B cell (primary cell): ENCODE results near the gene OR2T27.

ENCODE experiments used
- EZH2 ChIP-seq: IDR thresholded peaks from 2 replicates; pipeline ENCODE4 v1.6.1; 2012; ENCODE audit warnings: borderline replicate concordance, low read depth, mild to moderate bottlenecking, moderate library complexity, low read length; ENCODE audit not compliant: insufficient read depth, poor library complexity, severe bottlenecking
- TF ChIP-seq, protein P1 (sequence below): fragments of 200-600 bp; IDR thresholded peaks from one replicate; pipeline ENCODE4 v1.8.0; 2022; ENCODE audit warnings: antibody characterized with exemption, mild to moderate bottlenecking

DNA sequence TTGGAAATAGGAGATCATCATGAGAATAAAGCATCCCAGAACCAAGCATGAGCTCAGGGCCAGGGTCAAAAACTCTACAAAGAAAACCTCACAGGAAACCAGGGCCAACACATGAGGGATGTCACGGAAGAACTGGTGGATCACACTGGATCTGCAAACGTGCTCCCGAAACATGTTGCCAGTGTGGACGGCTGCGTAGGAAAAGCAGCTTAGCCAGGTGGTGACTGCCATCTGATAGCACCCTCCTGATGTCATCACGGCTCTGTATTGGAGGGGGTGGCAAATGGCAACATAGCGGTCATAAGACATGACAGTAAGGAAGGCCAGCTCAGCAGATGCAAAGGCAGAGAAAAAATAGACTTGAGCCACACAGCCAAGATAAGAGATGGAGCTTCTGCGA lies 26.3 kb upstream of the OR2T27 start:
- TF ChIP-seq, protein P1, sequence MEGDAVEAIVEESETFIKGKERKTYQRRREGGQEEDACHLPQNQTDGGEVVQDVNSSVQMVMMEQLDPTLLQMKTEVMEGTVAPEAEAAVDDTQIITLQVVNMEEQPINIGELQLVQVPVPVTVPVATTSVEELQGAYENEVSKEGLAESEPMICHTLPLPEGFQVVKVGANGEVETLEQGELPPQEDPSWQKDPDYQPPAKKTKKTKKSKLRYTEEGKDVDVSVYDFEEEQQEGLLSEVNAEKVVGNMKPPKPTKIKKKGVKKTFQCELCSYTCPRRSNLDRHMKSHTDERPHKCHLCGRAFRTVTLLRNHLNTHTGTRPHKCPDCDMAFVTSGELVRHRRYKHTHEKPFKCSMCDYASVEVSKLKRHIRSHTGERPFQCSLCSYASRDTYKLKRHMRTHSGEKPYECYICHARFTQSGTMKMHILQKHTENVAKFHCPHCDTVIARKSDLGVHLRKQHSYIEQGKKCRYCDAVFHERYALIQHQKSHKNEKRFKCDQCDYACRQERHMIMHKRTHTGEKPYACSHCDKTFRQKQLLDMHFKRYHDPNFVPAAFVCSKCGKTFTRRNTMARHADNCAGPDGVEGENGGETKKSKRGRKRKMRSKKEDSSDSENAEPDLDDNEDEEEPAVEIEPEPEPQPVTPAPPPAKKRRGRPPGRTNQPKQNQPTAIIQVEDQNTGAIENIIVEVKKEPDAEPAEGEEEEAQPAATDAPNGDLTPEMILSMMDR = no peak
- TF ChIP-seq EZH2 = no peak
